ENCODE measurements around the gene MDM4. TPM values are rescaled to one million over a fixed set of nuclear protein-coding genes. Genes with fewer than 3 reads are reported as not detected.
"Not testable (repeated sequence)": the region's sequence is repeated elsewhere in the genome, so short reads cannot be mapped to it uniquely, and the experiment has no call there.

MDM4 gene
- total RNA-seq, 1 experiment from 2014 or later, result 42.1 TPM

DNA sequence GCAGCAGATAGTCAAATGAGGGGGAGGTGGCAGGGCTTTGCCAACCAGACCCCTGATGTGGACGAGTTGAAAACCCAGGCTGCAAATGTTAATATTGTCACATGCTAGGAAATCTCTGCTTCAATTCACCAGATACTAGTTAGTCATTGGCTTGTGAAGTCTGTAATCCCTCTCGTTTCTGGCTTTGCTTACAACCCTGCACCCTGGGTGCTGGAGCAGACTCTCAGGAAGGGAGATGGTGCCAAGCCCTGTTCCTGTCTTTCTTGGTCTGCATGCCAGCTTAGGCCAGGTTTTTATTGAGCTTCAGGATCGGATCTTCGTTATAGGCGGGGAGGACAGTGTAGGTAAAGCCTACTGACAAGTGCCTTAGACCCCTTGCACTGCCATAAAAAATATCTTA lies 53.3 kb downstream of the MDM4 start:
- DNase-seq (ENCODE audit: low read depth, low spot score), result no peak
- in situ Hi-C loops (cut with HindIII; ENCODE audit: low pct_unique_long_range_greater_than_20kb, low sequenced_read_pairs) (no loop called here), intact Hi-C loops (cut with micrococcal nuclease; ENCODE audit: unreplicated experiment) (loop anchor here (10.0 kb wide), 1 partner anchor 375 kb away; no protein-coding TSS in a partner anchor)
- TF ChIP-seq, protein P1, sequence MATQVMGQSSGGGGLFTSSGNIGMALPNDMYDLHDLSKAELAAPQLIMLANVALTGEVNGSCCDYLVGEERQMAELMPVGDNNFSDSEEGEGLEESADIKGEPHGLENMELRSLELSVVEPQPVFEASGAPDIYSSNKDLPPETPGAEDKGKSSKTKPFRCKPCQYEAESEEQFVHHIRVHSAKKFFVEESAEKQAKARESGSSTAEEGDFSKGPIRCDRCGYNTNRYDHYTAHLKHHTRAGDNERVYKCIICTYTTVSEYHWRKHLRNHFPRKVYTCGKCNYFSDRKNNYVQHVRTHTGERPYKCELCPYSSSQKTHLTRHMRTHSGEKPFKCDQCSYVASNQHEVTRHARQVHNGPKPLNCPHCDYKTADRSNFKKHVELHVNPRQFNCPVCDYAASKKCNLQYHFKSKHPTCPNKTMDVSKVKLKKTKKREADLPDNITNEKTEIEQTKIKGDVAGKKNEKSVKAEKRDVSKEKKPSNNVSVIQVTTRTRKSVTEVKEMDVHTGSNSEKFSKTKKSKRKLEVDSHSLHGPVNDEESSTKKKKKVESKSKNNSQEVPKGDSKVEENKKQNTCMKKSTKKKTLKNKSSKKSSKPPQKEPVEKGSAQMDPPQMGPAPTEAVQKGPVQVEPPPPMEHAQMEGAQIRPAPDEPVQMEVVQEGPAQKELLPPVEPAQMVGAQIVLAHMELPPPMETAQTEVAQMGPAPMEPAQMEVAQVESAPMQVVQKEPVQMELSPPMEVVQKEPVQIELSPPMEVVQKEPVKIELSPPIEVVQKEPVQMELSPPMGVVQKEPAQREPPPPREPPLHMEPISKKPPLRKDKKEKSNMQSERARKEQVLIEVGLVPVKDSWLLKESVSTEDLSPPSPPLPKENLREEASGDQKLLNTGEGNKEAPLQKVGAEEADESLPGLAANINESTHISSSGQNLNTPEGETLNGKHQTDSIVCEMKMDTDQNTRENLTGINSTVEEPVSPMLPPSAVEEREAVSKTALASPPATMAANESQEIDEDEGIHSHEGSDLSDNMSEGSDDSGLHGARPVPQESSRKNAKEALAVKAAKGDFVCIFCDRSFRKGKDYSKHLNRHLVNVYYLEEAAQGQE (IDR thresholded peaks at IDR 0.05; ENCODE audit: insufficient read depth in 1 of 2, low read depth in 2 of 2, low read length in 1 of 2), result no peak
- TF ChIP-seq TCF7L2 (IDR thresholded peaks at IDR 0.05; ENCODE audit: low read depth, low read length) (no peak), POLR2AphosphoS5 (IDR thresholded peaks at IDR 0.05; ENCODE audit: low read depth, low read length) (no peak), SIN3A (IDR thresholded peaks at IDR 0.05; ENCODE audit: borderline replicate concordance, insufficient read depth, low read depth, low read length) (no peak)
- TF ChIP-seq, protein P2, sequence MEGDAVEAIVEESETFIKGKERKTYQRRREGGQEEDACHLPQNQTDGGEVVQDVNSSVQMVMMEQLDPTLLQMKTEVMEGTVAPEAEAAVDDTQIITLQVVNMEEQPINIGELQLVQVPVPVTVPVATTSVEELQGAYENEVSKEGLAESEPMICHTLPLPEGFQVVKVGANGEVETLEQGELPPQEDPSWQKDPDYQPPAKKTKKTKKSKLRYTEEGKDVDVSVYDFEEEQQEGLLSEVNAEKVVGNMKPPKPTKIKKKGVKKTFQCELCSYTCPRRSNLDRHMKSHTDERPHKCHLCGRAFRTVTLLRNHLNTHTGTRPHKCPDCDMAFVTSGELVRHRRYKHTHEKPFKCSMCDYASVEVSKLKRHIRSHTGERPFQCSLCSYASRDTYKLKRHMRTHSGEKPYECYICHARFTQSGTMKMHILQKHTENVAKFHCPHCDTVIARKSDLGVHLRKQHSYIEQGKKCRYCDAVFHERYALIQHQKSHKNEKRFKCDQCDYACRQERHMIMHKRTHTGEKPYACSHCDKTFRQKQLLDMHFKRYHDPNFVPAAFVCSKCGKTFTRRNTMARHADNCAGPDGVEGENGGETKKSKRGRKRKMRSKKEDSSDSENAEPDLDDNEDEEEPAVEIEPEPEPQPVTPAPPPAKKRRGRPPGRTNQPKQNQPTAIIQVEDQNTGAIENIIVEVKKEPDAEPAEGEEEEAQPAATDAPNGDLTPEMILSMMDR (IDR thresholded peaks at IDR 0.05), result no peak
- ATAC-seq, result no peak
- POLR2A ChIA-PET, result interaction anchor here (0.6 kb wide), 1 partner anchor 90 kb away, joined by 3 read pairs; no protein-coding TSS in a partner anchor
- H3K27me3 ChIP-seq (ENCODE audit: control insufficient read depth, insufficient read depth, low read length), result no peaks in the 10 kb centered on the region
- peaks cover 15% of the 10 kb centered on the region for H3K4me1 ChIP-seq (ENCODE audit: control insufficient read depth, insufficient read depth, low read length)
- no peaks in the 10 kb centered on the region for H3K9me3 ChIP-seq (ENCODE audit: control insufficient read depth, insufficient read depth, low read depth, low read length)
- H3K36me3 ChIP-seq (ENCODE audit: control insufficient read depth, insufficient read depth, low read length), result no peaks in the 10 kb centered on the region
- no peak overlapping the region for H3K4me3 ChIP-seq (ENCODE audit: low read depth in 2 of 2, low read length in 2 of 2)
- H3K27ac ChIP-seq (ENCODE audit: low read length), result no peak overlapping the region
- CTCF ChIA-PET, result interaction anchor here (1.1 to 1.4 kb wide), 3 partner anchors 223 to 237 kb away, joined by 4 to 12 read pairs (median 5); no protein-coding TSS in a partner anchor
- BruUV-seq (replicated peaks), result no TSS peak

DNA sequence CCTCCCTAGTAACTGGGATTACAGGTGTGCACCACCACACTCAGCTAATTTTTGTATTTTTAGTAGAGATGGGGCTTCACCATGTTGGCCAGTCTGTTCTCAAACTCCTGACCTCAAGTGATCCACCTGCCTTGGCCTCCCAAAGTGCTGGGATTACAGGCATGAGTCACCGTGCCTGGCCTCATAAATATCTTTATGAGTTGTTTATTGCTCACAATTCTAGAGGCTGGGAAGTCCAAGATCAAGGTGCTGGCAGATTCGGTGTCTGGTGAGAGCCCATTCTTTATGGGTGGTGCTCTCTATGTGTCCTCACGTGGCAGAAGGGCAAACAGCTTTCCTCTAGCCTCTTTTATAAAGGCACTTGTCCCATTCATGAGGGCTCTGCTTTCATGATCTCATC lies 53.8 kb downstream of the MDM4 start:
- H3K4me3 ChIP-seq (ENCODE audit: low read depth in 2 of 2, low read length in 2 of 2); BruUV-seq (replicated peaks); H3K9me3 ChIP-seq (ENCODE audit: control insufficient read depth, insufficient read depth, low read depth, low read length); in situ Hi-C loops (cut with HindIII; ENCODE audit: low pct_unique_long_range_greater_than_20kb, low sequenced_read_pairs); H3K27ac ChIP-seq (ENCODE audit: low read length); H3K27me3 ChIP-seq (ENCODE audit: control insufficient read depth, insufficient read depth, low read length); H3K36me3 ChIP-seq (ENCODE audit: control insufficient read depth, insufficient read depth, low read length); intact Hi-C loops (cut with micrococcal nuclease; ENCODE audit: unreplicated experiment); DNase-seq (ENCODE audit: low read depth, low spot score): not testable (repeated sequence)
- CTCF ChIA-PET, result interaction anchor here (1.1 to 1.4 kb wide), 2 partner anchors 222 to 237 kb away, joined by 5 to 12 read pairs; no protein-coding TSS in a partner anchor
- peaks cover 13% of the 10 kb centered on the region for H3K4me1 ChIP-seq (ENCODE audit: control insufficient read depth, insufficient read depth, low read length)
- ATAC-seq, result peak; percentile 34; the same call in 1 of the 2 replicates
- POLR2A ChIA-PET, result interaction anchor here (0.6 kb wide), 1 partner anchor 218 kb away, joined by 7 read pairs; no protein-coding TSS in a partner anchor

DNA sequence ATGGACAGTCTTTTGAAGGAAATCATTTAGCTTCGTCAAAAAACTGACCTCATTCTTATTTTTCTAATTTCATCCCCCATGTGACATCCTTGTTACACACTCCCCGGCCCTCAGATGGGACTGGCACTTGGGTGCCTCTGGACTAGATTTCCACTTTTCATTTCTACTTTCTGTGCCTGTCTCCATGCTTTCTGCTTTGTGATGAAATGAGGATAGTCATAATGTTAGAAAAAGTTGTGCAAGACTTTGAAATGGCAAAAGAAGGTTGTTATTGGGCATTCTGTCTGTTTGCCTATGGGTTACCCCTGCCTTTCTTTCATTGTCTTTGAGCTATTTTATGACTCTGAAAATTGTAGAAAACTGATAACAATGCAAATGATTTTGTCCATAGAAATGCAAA lies 54.9 kb downstream of the MDM4 start:
- Histone ChIP-seq H3K9me3 (ENCODE audit: control insufficient read depth, insufficient read depth, low read depth, low read length) (no peaks in the 10 kb centered on the region), H3K4me1 (ENCODE audit: control insufficient read depth, insufficient read depth, low read length) (peaks cover 2% of the 10 kb centered on the region; the same call in 1 of the 2 replicates), H3K27ac (ENCODE audit: low read length) (no peak overlapping the region), H3K4me3 (ENCODE audit: low read depth in 2 of 2, low read length in 2 of 2) (no peak overlapping the region), H3K27me3 (ENCODE audit: control insufficient read depth, insufficient read depth, low read length) (no peaks in the 10 kb centered on the region), H3K36me3 (ENCODE audit: control insufficient read depth, insufficient read depth, low read length) (no peaks in the 10 kb centered on the region)
- TF ChIP-seq, protein P1 (IDR thresholded peaks at IDR 0.05; ENCODE audit: insufficient read depth in 1 of 2, low read depth in 2 of 2, low read length in 1 of 2), result no peak
- TF ChIP-seq, protein P2 (IDR thresholded peaks at IDR 0.05), result no peak
- no peak for TF ChIP-seq POLR2AphosphoS5 (IDR thresholded peaks at IDR 0.05; ENCODE audit: low read depth, low read length)
- TF ChIP-seq TCF7L2 (IDR thresholded peaks at IDR 0.05; ENCODE audit: low read depth, low read length), result no peak
- no peak for TF ChIP-seq SIN3A (IDR thresholded peaks at IDR 0.05; ENCODE audit: borderline replicate concordance, insufficient read depth, low read depth, low read length)
- ATAC-seq (no peak), DNase-seq (ENCODE audit: low read depth, low spot score) (no peak)
- in situ Hi-C loops (cut with HindIII; ENCODE audit: low pct_unique_long_range_greater_than_20kb, low sequenced_read_pairs), result no loop called here
- no TSS peak for BruUV-seq (replicated peaks)
- ChIA-PET POLR2A (no interaction called here), CTCF (no interaction called here)
- intact Hi-C loops (cut with micrococcal nuclease; ENCODE audit: unreplicated experiment), result no loop called here
